Lung (tissue), 12 donors: ENCODE results near the gene SUSD4. TPM values are rescaled to one million over a fixed set of nuclear protein-coding genes. Genes with fewer than 3 reads are reported as not detected.
A peak's percentile ranks its signal among the peaks of the same experiment; 100 is the strongest.

Experiments used
- ATAC-seq: fragments of 200-7000 bp; cut with Tn5 transposase; one replicate; pipeline ENCODE4 v1.9.1; 2020; ENCODE audit warnings: moderate number of reproducible peaks; ENCODE audit not compliant: insufficient read depth, low FRiP score
- DNase-seq, 3 donors: peaks; one replicate each; pipeline ENCODE4 v3.0.0-alpha.2; 2013 to 2017
- H3K27ac ChIP-seq, 2 donors: one replicate each; pipeline ENCODE4 v1.5.1; 2013; ENCODE audit warnings: mild to moderate bottlenecking in 2 of 2, moderate library complexity in 2 of 2, control low read depth in 1 of 2, inconsistent platforms in 1 of 2, low read depth in 1 of 2, low read length in 1 of 2
- H3K27me3 ChIP-seq, 3 donors: one replicate each; pipeline ENCODE4 v1.5.1; 2013; ENCODE audit warnings: low read length in 2 of 3; ENCODE audit not compliant: control insufficient read depth in 3 of 3, insufficient read depth in 3 of 3
- H3K36me3 ChIP-seq, 4 donors: one replicate each; pipeline ENCODE4 v1.5.1; 2013; ENCODE audit warnings: low read length in 4 of 4, mild to moderate bottlenecking in 1 of 4, moderate library complexity in 1 of 4; ENCODE audit not compliant: control insufficient read depth in 4 of 4, insufficient read depth in 4 of 4
- H3K4me1 ChIP-seq, 5 donors: one replicate each; pipeline ENCODE4 v1.5.1; 2013; ENCODE audit warnings: low read length in 5 of 5, mild to moderate bottlenecking in 2 of 5, moderate library complexity in 1 of 5; ENCODE audit not compliant: control insufficient read depth in 5 of 5, insufficient read depth in 5 of 5
- H3K4me3 ChIP-seq: one replicate; pipeline ENCODE4 v1.5.1; 2013; ENCODE audit warnings: mild to moderate bottlenecking, control low read depth, moderate library complexity
- H3K9ac ChIP-seq, 2 donors: one replicate each; pipeline ENCODE4 v1.5.1; 2013; ENCODE audit warnings: low read length in 2 of 2, control low read depth in 1 of 2; ENCODE audit not compliant: insufficient read depth in 1 of 2
- H3K9me3 ChIP-seq, 4 donors: one replicate each; pipeline ENCODE4 v1.5.1; 2013; ENCODE audit warnings: low read length in 3 of 4, mild to moderate bottlenecking in 1 of 4, moderate library complexity in 1 of 4; ENCODE audit not compliant: control insufficient read depth in 4 of 4, insufficient read depth in 3 of 4
- WGBS, 2 donors: extraction: QIAGEN DNeasy Blood & Tissue Kit; methylation state at CpG; one replicate each; pipeline ENCODE4 v1.1.7; 2013; 5-methylcytosine and 5-hydroxymethylcytosine counted together
- polyA plus RNA-seq, 2 donors: library from polyadenylated mRNA; stranded (reverse); fragments of 200-250 nt; gene quantifications; one replicate each; pipeline ENCODE4 v1.2.1, GENCODE V29; 2013
- total RNA-seq, 2 donors: library from RNA; depleted of rRNA in 1 of 2; stranded (reverse); fragments of >200 nt in 1 of 2; gene quantifications; one replicate each; pipeline ENCODE4 v1.2.1, GENCODE V29; 2014 to 2021
- TF ChIP-seq, protein P1 (sequence below): IDR thresholded peaks from 2 replicates; pipeline ENCODE4 v1.5.1; 2012; ENCODE audit warnings: mild to moderate bottlenecking; ENCODE audit errors: control extremely low read depth, extremely low read depth
- donor health status: control.
- donor health status: control.
- donor health status: Bipolar disorder and iron deficiency.
- donor health status: healthy.
- donor health status: DM: yes; HTN: yes; CAD: no.

The SUSD4 gene
- total and polyA plus RNA-seq, 4 donors: 2.8 to 17.0 (median 4.9) TPM

GRCh38 chr1:223179786-223180185, 184.2 kb downstream of the SUSD4 start:
- H3K36me3 ChIP-seq: no peaks in the 10 kb centered on the region
- DNase-seq (no peak), ATAC-seq (no peak)
- H3K4me3 ChIP-seq: no peak overlapping the region
- no peak overlapping the region for H3K9ac ChIP-seq
- TF ChIP-seq, protein P1, sequence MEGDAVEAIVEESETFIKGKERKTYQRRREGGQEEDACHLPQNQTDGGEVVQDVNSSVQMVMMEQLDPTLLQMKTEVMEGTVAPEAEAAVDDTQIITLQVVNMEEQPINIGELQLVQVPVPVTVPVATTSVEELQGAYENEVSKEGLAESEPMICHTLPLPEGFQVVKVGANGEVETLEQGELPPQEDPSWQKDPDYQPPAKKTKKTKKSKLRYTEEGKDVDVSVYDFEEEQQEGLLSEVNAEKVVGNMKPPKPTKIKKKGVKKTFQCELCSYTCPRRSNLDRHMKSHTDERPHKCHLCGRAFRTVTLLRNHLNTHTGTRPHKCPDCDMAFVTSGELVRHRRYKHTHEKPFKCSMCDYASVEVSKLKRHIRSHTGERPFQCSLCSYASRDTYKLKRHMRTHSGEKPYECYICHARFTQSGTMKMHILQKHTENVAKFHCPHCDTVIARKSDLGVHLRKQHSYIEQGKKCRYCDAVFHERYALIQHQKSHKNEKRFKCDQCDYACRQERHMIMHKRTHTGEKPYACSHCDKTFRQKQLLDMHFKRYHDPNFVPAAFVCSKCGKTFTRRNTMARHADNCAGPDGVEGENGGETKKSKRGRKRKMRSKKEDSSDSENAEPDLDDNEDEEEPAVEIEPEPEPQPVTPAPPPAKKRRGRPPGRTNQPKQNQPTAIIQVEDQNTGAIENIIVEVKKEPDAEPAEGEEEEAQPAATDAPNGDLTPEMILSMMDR: no peak
- H3K27ac ChIP-seq: no peak overlapping the region
- peaks cover 3 to 9% (median 5%) of the 10 kb centered on the region in 5 donors for H3K4me1 ChIP-seq
- 80 to 100% methylated on average over 1 of the region's 1 CpG for WGBS, 2 donors
- H3K9me3 ChIP-seq: no peaks in the 10 kb centered on the region
- no peaks in the 10 kb centered on the region for H3K27me3 ChIP-seq

DNA sequence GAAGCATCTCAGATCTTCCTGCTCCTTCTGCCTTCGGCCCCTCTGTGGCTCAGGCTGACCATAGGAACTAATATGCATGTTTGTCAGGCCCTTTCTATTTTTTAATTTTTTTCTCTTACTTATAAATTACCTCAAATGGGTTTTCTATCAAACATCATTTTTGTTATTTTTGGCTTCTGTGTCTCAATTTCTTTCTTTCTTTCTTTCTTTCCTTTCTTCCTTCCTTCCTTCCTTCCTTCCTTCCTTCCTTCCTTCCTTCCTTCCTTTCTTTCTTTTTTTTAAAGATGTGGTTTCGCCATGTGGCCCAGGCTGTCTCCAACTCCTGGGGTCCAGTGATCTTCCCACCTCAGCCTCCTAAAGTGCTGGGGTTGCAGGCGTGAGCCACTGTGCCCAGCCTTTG, 184.7 kb downstream of the SUSD4 start:
- Histone ChIP-seq H3K4me3 (no peak overlapping the region), H3K9me3 (no peaks in the 10 kb centered on the region), H3K27me3 (no peaks in the 10 kb centered on the region), H3K36me3 (no peaks in the 10 kb centered on the region), H3K27ac (peak overlapping the region in 1 of 2 donors; percentile 18), H3K9ac (no peak overlapping the region), H3K4me1 (peaks cover 3 to 9% (median 5%) of the 10 kb centered on the region in 5 donors)
- DNase-seq: no peak
- TF ChIP-seq, protein P1: no peak
- 92 to 93% methylated on average over 3 of the region's 3 CpGs for WGBS, 2 donors
- ATAC-seq: no peak

DNA sequence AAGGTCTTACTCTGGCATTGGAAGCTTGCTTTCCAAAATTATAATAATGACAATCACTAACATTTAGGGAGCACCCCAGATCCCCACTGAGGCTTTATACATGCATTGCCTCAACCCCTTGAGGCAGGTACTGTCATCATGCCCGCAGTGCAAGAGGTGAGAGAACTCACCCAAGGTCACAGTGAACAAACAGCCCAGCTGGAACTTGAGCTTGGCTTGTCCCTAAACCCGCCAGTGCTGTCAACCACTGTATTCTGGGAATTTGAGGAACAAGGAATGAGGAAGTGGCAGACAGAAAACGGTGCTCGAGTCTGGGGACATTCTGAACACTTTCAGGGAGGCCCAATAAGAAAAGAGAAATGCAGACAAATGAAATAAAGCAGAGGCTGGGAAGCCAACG, 186.3 kb downstream of the SUSD4 start:
- no peak overlapping the region for H3K9ac ChIP-seq
- WGBS, 2 donors: 14 to 28% methylated on average over 5 of the region's 5 CpGs
- ATAC-seq (peak; percentile 78), DNase-seq (peak in 1 of 3 donors; percentile 35)
- peak overlapping the region in 1 of 2 donors; percentile 46 for H3K27ac ChIP-seq
- H3K36me3 ChIP-seq: no peaks in the 10 kb centered on the region
- TF ChIP-seq, protein P1: no peak
- no peaks in the 10 kb centered on the region for H3K27me3 ChIP-seq
- no peak overlapping the region for H3K4me3 ChIP-seq
- no peaks in the 10 kb centered on the region for H3K9me3 ChIP-seq
- peaks cover 3 to 9% (median 5%) of the 10 kb centered on the region in 5 donors for H3K4me1 ChIP-seq

GRCh38 chr1:223176437-223176836, 187.5 kb downstream of the SUSD4 start:
- H3K4me1 ChIP-seq: peaks cover 3 to 9% (median 5%) of the 10 kb centered on the region in 5 donors
- no peaks in the 10 kb centered on the region for H3K27me3 ChIP-seq
- H3K9me3 ChIP-seq: no peaks in the 10 kb centered on the region
- H3K27ac ChIP-seq: peak overlapping the region in 1 of 2 donors; percentile 10
- TF ChIP-seq, protein P1: no peak
- no peak overlapping the region for H3K9ac ChIP-seq
- H3K4me3 ChIP-seq: no peak overlapping the region
- no peaks in the 10 kb centered on the region for H3K36me3 ChIP-seq
- ATAC-seq (no peak), DNase-seq (no peak)
- 90 to 97% methylated on average over 3 of the region's 3 CpGs for WGBS, 2 donors
